ENCODE measurements around the gene AVL9.

The AVL9 gene

DNA sequence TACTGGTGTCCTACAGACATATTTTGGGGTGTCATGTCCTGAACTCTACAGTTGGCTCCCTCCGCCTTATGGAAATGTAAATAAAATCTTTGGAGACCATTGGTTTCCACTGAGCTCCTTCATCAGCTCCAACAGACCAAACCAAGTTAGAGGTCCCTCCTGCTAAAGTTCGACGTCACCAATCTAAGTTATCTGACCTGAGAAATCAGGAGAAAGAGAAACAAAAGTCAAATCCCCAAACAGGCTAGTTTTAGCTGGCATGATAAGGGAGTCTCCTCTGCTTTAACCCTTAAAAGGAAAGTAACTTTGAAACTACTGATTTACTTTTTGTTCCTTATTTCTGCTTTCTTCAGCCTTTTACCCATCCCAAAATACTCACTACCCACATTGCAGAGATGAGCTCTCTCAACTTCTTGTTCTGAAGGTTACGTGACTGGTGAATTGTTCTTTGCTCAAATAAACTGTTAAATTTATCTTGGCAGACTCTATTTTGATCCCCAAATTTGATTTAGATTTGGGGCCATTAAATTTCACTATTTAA, 39.9 kb downstream of the AVL9 start:
- no peak for DNase-seq

- no peak for DNase-seq
Observed at GRCh38 chr7:32536016-32536415, 40.7 kb downstream of the AVL9 start.

GRCh38 chr7:32536585-32536984, 41.3 kb downstream of the AVL9 start:
- DNase-seq, result no peak

DNA sequence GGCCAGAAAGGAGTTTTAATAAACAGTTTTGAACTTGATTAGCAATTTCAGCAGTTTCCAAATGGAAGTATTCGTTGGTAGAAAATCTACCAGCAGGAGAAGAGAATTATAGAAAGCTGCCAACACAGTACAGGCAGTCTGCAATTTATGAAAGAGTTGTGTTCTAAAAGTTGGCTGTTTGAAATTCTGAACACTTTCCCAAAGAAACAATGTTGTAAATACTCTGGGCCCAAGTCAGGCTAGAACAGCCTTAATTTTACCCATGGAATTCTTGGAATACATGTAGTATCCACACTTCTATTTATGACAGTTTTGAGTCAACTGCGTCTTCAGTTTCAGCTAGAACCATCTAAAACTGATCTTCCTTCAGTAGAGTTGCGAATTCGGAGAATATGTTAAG, 42.5 kb downstream of the AVL9 start:
- DNase-seq, result no peak

- DNase-seq, result no peak
Observed at GRCh38 chr7:32539366-32539765, 44.1 kb downstream of the AVL9 start.

DNA sequence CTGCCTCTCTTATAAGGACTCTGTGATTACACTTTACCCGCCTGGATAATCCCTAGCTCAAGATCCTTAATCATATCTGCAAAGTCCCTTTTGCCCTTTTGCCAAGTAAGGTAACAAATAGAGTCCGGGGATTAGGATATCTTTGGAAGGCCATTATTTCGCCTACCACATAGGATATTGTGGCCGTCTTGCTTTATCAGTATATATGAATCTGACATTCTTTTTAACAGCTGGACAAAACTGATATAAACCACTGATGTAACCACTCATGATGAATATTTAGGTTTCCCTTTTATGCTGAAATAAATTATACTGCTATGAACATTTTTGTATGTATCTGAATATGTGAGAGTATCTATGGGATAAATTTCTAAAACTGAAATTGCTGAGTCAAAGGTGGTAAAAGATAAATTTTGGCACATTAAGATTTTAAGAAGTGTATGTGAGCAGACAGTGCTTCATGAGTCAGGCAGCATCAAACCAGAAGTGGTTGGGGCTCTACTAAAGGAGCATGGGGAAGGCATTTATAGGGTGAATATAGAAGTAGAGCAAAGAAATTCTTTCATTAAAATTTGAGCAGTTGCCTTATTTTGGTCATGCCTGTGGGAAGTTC, 44.7 kb downstream of the AVL9 start:
- no peak for DNase-seq

DNA sequence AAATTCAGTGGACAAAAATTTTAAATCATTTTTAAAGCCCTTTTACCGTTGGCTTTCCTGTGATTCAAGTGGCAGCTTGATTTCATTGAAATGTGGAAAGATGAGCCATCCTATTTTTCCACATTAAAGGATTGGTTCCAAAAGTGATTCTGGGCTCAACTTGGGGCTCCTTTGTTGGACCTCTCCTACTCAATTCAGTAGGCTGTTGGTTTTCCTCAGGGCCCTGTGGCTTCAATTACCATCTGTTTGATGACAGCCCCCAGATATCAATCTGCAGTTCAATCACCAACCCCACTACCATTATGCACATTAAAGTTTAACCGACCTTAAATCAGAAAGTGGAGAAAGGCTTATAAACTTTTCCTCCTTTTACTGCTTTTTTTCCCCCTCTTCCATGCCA, 47.3 kb downstream of the AVL9 start:
- DNase-seq, result no peak

GRCh38 chr7:32559480-32559879, 64.2 kb downstream of the AVL9 start:
- no peak for DNase-seq

DNA sequence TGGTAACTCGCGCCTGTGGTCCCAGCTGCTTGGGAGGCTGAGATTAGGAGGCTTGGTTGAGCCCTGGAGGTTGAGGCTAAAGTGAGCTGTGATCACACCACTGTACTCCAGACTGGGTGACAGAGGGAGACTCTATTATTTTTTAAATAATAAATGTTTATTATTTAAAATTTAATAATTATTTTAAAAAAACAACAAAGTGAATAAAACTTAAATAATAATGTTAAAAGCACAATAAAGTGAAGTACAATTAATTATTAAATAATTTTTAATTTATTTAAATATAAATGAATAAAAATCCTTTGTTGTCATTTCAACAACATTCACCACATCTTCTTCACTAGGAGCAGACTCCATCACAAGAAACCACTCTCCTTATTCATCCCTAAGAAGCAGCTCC, 64.8 kb downstream of the AVL9 start:
- no peak for DNase-seq

- no peak for DNase-seq
Observed at GRCh38 chr7:32561613-32562012, 66.3 kb downstream of the AVL9 start.

GRCh38 chr7:32564542-32564941, 69.3 kb downstream of the AVL9 start:
- no peak for DNase-seq

GRCh38 chr7:32569388-32570289, 74.3 kb downstream of the AVL9 start:
- no peak for DNase-seq

DNA sequence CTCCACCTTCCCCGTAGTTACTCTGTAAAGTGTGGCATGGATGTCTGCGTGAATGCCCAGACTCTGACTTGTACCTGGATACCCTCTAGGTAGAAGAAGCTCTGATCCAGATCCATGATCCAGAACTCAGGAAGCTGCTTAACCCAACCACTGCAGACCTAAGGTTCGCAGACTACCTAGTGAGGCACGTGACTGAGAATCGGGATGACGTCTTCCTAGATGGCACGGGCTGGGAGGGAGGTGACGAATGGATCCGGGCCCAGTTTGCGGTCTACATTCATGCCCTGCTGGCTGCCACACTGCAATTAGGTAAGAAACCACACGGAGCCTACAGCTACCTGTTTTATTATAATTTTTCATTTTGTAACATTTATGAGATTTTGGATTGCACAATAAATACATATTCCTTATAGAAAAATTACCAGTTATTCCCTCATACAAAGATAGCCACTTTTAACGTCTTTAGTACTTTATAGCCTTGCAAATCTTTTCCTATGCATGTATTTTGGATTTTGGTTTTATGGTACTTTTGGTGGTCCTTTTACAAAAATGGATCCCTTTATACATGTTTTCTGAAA, 77.9 kb downstream of the AVL9 start:
- no peak for DNase-seq

DNA sequence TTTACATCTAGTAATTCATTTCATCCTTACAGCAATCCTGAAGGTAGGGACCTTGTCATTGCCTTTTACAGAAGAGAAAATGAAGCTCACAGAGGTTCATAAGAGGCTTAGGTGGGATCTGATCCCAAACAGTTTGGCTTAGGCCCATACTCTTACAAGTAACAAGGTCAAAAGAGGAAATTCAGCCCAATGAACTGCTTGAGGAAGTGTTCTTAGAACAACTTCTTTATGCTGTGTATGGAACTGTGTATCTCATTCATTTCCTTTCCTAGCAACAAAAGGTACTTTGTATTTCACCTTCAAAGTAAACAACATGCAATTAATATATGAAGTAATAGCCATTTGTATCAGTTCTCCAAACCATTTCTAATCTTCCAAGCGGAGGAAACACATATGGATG, 79.3 kb downstream of the AVL9 start:
- DNase-seq, result no peak

DNA sequence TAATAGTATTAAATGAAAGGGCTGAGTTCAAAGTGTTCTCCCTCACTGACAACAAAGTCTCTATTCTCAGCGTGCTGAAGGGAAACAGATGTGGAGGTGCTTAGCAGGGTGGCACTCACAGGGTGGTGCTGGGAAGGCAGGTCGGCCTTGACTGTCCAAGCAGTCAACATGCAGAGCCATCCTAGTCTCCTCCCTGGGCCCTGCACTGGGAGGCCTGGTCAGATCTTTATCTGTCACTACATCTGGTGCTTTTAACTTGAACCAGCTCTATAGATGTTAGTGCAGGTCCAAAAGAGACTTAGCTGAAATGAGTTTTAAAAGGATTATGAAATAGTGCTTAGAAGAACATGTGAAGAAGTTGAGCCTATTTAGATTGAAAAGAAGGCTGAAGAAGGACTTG, 82.1 kb downstream of the AVL9 start:
- DNase-seq, result no peak

DNA sequence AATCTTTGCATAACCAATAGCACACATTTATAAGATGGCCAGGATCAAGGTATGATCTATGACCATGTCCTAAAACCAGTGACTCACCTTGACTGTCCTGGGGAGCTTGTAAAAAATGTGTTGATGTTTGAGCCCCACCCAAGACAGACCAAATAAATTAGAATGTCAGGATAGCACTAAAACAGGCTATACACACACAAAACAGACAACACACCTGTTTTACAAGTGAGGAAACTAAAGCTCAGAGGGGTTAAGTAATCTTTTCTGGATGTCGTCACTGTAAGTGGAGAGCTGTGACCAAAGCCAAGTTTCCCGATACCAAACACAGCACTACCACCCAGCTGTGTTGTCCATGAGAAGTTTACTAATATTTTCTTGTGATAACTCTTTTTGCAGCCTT, 84.5 kb downstream of the AVL9 start:
- no peak for DNase-seq

- no peak for DNase-seq
Observed at GRCh38 chr7:32580646-32581045, 85.4 kb downstream of the AVL9 start.

- DNase-seq, result no peak
Observed at GRCh38 chr7:32582036-32582435, 86.7 kb downstream of the AVL9 start.

DNA sequence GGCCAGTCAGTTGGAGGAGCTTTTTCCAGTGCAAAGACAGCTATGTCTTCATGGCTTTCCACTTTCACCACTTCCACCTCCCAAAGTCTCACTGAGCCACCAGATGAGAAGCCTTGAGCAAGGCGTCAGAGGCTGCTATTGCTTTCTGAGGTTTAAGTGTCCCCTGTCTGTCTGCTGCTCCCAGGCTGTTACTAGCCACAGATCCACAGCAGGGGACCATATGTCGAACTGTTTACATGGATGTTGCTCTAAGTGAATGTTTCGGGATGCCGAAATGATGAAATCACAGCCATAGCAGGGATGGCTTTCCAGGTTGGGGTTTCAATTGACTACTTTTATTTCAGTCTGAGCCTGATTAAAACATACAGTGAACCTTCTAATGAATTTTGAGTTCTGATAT, 88.5 kb downstream of the AVL9 start:
- DNase-seq, result no peak

GRCh38 chr7:32586291-32587221, 91.3 kb downstream of the AVL9 start:
- DNase-seq, result no peak

- DNase-seq, result no peak
Observed at GRCh38 chr7:32587411-32587948, 92.2 kb downstream of the AVL9 start.

GRCh38 chr7:32588657-32589056, 93.4 kb downstream of the AVL9 start:
- no peak for DNase-seq

- DNase-seq, result no peak
Observed at GRCh38 chr7:32591938-32592337, 96.6 kb downstream of the AVL9 start.

Measured in cortex of kidney (tissue), 1 donor.